ENCODE data around the gene CCDC43.
"Not testable (repeated sequence)": the region's sequence is repeated elsewhere in the genome, so short reads cannot be mapped to it uniquely, and the experiment has no call there.

Gene CCDC43, protein sequence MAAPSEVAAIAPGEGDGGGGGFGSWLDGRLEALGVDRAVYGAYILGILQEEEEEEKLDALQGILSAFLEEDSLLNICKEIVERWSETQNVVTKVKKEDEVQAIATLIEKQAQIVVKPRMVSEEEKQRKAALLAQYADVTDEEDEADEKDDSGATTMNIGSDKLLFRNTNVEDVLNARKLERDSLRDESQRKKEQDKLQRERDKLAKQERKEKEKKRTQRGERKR

DNA sequence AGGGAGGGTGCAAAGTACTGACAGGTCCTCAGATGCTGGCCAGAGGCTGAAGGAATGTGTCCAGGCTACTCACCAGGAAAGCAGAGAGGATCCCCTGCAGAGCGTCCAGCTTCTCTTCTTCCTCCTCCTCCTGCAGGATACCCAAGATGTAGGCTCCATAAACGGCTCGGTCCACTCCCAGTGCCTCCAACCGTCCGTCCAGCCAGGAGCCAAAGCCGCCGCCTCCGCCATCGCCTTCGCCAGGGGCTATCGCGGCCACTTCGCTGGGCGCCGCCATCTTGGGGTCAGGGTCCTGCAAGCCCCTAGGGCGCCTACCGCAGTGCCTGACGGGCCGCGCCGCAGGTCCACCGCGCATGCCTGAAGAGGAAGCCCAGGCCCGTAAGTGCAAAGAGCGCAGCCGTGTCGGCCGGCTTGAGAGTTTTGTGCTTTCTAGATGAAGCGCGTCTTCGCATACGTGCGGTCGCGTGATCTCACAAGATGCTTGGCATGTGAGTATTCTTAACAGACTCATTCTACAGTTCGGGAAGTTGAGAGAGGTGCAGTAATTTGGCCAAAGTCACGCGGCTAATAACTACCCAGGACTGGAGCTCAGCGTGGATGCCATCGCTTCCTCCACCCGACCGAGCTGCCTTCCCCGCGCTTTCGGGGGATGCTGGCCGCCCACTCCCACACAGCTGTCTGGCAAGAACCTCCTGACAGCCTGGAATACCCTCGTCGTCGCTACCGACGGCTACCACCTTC lies at the start of gene CCDC43:
CCDC43 (minus strand) TSS at position 300 of the 741 bp plus-strand sequence; CDS start at position 277, 23 bp downstream.
- peak; percentile 85 for DNase-seq (ENCODE audit: low spot score)

DNA sequence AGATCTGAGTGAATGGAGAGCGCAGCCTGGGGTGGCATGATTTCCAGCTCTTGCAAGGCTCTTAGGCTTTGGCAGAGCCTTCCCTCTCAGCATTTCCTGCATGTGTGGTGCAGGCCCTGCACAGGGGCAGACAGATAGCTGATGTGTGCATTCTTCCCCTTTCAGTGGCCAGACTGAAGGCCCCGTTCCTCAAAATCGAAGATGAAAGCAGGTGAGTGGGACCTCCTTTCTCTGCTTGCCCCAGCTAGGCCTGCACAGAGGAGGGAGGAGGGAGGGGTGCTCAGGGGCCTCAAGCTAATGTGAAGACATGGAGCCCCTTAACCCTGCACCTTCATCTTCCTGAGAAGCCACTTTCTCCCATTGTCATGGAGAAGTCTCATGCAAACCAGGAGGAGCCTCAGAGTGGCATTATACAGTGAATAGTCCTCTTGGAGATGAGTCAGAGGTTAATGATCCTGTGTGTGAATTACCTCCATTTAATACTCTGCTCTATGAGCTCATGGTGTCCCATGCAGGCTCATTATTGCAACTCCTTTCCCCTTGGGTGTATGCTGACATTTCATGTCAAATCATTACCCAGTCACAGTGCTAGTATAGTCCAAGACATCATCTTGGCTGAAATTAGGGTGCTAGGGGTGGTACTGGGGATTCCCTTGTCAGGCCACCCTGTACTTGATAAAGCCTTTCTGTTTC lies 48.8 kb upstream of the CCDC43 start:
- no peak for DNase-seq (ENCODE audit: low spot score)

DNA sequence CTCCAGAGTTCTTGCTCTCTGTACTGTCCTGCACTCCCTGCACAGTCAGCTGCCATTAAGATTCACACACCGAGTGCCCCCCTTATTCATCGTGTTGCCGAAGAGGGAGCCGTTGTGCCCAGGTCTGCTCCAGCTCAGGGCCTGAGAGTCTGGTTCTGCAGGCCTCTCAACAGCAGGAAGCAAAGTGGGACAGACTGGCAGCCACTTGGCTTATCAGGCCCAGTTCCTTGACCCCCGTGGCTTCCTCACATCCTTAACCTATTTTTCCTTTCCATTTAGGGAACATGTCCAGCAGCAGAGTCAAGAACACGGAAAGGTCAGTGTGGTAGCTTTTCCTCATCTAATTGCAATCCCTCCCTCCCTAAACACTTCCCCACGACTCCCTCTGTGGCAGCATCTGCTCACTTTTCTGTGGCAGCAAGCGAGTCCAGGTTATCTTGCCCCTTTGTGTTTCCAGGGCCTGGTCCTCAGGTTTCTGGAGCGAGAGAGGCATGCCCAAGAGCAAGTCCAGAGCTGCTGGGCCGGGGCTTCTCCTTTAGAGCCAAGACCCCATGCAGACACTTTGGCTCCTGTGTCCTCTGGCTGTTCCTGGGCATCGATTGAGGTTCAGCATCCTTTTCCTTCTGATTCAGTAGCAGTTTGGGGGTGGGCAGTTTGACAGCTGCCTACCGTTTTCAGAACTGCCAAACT lies 47.1 kb upstream of the CCDC43 start:
- no peak for DNase-seq (ENCODE audit: low spot score)

DNA sequence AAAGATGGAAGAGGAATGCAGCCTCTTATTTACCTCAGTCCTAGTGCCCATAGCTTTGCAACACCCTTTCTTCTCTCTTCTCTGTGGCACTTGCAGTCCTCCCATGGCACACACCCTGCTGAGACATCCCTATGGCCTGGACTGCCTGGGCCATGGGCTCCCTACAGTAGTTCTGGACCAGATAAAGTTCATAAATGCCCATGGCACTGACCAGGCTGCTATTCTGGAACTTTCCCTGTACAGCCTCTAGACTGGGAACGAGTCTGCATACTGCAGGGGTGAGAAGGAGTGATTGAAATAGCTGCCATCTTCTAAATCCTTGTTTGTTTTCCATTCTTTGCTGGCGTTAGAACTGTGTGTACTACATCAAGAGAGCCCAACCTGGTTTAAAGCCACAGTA lies 44.7 kb upstream of the CCDC43 start:
- DNase-seq (ENCODE audit: low spot score), result no peak

DNA sequence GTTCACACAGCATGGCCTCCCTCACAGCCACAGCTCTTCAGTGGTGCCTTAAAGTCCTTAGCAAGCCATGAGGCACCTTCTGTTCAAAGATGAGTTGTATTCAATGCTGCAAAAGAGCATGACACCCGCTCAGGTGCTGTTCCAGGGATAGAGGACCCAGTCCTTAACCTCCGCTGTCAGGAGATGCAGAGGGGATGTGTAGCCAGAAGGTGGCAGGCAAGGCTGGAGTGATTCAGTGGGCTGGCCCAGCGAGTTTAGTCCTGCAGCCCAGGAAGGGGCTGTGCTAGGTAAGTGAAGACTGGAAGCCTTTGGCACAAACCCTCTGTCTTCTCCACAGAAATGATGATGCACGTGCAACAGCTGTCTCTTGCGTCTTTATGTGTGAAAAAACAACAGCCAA lies 44.2 kb upstream of the CCDC43 start:
- DNase-seq (ENCODE audit: low spot score), result peak; percentile 30

DNA sequence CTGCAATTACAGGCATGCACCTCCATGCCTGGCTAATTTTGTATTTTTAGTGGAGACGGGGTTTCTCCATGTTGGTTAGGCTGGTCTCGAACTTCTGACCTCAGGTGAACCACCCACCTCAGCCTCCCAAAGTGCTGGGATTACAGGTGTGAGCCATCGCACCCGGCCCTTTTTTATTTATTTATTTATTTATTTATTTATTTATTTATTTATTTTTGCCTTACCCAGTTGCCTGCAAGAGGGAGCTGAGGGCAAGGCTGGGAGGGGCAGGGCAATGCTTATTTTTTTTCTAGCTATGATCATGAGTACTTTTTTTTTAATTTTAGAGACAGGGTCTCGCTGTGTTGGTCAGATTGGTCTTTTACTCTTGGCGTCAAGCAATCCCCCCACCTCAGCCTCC lies 36.5 kb upstream of the CCDC43 start:
- not testable (repeated sequence) for DNase-seq (ENCODE audit: low spot score)

DNA sequence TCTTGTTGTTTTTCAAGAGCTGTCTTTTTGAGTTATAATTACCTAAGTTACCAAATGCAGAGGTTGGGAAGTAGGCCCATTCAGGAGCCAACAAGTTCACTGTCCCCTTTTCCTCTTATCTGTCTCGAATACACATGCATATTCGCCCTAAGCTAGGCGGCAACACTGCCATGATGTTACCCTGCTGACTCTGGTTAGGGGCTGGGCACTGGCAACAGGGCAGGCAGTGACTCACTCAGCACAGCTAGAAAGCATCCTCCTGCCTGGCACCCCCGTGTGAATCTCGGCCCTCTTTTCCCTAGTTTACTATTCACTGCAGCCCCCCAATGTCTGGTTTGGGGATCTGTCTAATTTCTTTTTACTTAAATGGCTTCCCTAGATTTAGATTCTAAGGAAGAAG lies 32.7 kb upstream of the CCDC43 start:
- DNase-seq (ENCODE audit: low spot score), result no peak

DNA sequence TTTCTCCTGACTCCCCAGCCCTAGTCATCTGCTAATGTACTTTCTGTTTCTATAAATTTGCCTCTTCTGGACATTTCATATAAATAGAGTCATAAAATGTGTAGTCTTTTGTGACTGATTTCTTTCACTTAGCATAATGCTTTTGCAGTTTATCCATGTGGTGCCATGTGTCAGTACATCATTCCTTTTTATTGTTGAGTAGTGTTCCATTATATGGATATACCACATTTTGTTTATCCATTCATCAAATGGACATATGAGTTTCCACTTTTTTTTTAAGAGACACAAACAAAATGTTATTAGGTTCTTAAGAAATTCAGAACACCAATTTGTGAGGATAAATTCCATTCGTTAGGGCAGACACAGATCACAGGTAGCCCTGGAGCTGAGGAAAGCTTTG lies 29.9 kb upstream of the CCDC43 start:
- DNase-seq (ENCODE audit: low spot score), result no peak

DNA sequence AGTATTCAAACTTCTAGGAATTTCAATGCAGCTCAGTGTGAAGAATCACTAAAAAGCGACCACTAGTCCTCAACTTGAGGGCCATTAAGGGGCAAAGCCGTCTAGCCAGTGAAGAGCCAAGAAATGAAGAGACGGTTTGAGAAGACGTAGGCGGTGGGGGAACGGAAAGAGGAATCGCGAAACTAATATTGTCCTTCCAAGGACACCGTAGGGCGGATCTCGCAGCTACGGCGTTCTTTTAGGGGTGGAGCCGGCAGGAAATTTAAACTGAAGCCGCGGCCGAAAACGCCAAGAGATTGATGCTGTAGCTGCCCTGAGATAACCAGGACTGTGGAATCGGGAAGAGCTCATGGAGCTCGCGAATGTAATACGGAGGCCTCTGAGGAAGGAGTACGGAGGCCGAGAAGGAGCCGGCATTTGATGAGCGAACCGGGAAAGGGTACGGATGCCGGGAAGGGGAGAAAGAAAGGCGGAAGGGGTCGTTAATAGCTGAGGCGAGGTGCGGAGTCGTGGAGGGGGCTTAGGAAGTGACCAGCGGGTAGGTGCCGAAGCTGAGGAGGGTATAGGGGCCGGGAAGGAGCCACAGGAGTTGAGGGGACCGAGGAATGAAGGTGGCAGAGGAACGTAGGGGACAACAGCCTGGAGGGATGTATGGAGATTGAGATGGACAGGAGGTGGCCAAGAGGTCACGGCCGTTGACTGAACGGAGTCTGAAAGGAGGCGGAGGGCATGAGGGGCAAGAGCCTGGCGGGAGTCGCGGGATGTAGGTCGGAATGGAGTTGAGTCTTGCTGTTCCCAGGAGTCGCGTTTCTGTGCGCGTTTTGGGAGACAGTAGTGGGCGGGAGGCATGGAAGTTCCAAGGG lies 19.1 kb upstream of the CCDC43 start, which contains the start of gene DBF4B:
DBF4B (plus strand) TSS at position 265 of the 863 bp plus-strand sequence; CDS start at position 421, 156 bp downstream.
- peak; percentile 88 for DNase-seq (ENCODE audit: low spot score)

DNA sequence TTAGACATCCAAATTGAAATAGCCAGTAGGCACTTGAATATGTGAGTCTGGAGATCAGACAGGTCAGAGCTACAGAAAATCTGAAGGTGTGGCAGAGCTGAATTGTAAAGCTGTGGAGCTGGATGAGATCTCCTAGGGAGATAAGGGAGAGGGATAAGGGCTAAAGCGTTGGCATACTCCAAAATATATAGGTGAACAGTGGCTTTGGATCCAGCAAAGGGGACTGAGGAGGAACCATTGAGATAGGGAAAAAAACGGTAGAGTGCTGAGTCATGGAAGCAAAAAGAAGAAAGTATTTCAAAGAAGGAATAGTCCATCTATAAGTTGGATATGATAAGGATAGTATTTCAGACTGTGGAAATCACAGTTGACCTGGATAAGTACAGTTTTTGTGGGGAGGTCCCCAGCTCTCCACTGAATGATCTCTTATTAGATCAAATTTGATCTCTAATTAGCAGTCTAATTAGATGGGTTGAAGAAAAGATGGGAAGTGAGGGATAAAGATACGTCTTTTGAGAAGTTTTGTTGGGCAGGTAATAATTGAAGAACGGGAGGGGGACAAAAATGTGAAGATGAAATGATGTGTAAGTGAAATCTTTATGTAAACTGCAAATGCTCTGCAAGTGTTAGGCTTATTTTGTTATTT lies 18.3 kb upstream of the CCDC43 start:
- DNase-seq (ENCODE audit: low spot score), result no peak

DNA sequence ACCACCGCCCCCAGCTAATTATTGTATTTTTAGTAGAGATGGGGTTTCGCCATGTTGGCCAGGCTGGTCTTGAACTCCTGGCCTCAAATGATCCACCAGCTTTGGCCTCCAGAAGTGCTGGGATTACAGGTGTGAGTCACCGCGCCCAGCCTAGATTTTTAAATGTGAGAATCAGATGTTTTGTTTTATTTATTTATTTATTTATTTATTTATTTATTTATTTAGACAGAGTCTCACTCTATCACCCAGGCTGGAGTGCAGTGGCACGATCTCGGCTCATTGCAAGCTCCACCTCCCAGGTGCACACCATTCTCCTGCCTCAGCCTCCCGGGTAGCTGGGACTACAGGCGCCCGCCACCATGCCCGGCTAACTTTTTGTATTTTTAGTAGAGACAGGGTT lies 10.7 kb upstream of the CCDC43 start:
- not testable (repeated sequence) for DNase-seq (ENCODE audit: low spot score)

DNA sequence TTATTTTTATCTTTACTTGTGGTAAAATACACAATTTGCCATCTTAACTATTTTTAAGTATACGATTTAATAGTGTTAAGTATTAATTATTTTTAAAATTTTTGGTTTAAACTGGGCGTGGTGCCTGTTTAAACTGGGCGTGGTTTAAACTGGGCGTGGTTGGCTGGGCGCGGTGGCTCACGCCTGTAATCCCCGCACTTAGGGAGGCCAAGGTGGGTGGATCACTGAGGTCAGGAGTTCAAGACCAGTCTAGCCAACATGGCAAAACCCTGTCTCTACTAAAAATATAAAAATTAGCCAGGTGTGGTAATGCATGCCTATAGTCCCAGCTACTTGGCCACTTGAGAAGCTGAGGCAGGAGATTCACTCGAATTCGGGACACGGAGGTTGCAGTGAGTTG lies 4.0 kb upstream of the CCDC43 start:
- no peak for DNase-seq (ENCODE audit: low spot score)

DNA sequence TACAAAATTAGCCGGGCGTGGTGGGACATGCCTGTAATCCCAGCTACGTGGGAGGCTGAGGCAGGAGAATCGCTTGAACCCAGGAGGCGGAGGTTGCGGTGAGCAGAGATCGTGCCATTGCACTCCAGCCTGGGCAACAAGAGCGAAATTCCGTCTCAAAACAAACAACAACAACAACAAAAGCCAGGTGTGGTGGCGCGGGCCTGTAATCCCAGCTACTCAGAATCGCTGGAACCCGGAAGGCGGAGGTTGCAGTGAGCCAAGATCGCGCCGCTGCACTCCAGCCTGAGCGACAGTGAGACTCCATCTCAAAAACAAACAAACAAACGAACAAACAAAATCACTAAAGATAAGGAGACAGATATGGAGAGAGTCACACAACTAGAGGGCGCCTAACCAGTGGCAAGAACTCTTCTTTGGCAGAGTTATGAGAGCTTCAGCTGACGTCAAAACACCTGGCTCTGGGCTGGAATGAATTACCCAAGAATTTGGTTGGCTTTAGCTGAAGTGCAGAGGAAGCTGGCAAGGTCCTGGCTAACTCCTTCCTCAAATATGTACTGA lies 1.2 kb upstream of the CCDC43 start:
- peak; percentile 32 for DNase-seq (ENCODE audit: low spot score)

DNA sequence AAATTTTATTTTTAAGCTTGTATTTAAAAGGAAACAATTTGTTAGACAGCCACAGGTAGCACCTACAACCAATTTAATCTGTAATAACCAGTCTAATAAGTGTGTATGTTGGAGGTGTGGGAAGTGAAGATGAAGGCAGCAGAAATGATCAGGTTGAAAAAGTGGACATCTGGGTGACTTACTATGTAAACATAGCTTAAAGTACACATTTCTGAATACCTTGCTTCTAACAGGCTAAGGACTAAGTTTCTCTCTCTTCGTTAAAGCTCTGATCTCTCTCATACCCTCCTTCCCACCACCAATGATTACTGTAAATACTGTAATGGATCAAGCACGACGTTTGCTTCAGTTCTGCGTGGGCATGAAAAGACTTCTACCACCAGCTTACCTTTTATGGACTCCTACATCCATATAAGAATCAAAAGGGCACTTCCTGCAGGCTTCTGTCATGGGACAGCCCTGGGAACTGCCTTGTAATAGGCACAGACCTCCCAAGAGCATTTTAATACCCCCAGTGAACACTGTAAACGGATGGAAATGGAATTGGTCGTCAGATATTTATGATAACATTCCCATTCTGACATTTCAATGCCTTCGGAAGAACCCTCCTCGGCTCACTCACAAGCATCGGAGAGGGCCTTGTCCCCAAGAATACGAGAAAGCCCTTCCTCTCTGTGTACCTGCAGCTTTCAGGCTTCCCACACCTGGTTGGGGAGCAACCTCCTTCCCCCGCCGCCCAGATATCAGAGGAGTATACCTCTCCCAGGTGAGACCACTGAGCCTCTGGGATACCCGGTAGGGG lies 700 bp downstream of the CCDC43 start:
- peak; percentile 18 for DNase-seq (ENCODE audit: low spot score)

DNA sequence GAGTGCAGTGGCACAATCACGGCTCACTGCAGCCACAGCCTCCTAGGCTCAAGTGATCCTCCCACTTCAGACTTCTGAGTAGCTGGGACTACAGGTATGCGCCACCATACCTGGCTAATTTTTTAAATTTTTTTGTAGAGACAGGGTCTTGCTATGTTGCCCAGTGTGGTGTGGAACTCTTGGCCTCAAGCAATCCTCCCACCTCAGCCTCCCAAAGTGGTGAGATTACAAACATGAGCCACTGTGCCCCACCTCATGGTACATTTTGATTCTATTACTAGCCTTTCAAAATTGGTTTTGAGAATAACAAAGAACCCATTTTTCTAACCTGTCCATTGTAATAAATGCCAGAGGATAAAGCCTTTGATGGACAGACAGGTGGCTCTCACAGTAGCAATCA lies 1.4 kb downstream of the CCDC43 start:
- no peak for DNase-seq (ENCODE audit: low spot score)

DNA sequence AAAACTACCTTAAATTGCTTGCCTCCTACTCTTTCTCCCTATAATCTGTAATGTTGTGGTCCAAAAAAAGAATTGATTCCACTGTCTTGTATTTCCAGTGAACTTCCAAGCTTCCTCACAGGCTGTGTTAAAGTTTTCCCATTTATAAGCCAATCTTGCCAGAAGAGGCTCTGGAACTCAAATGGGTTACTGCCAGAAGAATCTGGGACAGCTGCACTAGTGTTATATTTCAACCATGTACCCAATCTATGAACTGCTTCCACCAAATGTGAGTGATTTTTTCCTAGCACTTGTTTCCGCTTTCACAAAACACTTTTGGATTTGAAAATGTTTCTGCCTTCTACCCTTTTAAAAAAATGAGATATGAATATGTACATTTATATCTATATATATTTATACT lies 1.8 kb downstream of the CCDC43 start:
- DNase-seq (ENCODE audit: low spot score), result no peak

DNA sequence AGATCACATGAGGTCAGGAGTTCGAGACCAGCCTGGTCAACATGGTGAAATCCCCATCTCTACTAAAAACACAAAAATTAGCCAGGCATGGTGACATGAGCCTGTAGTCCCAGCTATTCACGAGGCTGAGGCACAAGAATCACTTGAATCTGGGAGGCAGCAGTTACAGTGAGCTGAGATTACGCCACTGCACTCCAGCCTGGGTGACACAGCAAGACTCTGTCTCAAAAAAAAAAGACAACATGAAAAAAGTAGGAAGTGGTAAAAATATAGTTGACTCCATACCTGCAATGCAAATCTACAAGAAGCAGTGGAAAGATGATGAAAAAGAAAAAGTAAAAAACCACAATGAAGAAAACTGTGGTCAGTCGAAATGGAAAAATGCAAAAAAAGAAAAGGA lies 6.3 kb downstream of the CCDC43 start:
- DNase-seq (ENCODE audit: low spot score), result not testable (repeated sequence)

DNA sequence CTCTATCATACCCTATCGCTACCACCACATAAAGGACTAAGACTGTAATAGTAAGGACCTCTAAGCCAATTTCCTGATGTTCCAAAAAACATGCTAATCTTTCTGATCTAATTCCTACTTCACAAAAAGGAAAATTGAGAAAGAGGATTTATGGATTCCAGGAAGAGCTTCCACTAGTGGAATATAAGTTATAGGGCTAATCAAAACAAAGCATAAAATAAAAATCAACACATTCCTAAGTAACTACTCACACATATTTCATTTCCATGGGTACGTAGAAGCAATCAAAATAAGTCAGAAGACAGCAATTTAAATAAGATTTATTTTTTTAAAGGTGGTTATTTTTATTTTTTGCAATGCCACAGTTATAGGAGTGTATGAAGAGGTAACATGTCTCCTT lies 12.4 kb downstream of the CCDC43 start:
- DNase-seq (ENCODE audit: low spot score), result no peak

DNA sequence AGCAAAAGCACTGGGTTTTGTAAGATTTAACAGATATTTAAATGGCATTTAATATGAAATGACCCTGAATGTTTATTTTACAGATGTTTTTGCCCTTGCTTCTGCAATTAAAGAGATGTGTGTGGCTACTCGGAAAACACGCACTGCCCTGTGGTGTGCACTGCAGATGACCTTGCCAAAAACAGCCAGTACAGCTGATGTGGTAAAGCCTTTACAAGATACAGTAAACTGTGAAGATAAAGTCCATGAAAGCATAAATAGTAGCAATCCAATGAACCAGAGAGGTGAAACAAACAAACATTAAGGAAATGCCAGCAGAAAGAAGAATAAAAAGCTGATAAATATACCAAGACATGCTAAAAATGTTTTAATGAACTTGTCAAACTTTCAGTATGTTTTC lies 15.7 kb downstream of the CCDC43 start:
- no peak for DNase-seq (ENCODE audit: low spot score)
